Inflammatory macrophage treated with lipopolysaccharide for 1 hour (primary cell): ENCODE measurements around the gene SPC24.
"Not testable (repeated sequence)": the region's sequence is repeated elsewhere in the genome, so short reads cannot be mapped to it uniquely, and the experiment has no call there.

Experiments
- DNase-seq, 2 donors: peaks; one replicate each; pipeline ENCODE4 v3.0.0-alpha.2; 2020 to 2022

Gene SPC24

DNA sequence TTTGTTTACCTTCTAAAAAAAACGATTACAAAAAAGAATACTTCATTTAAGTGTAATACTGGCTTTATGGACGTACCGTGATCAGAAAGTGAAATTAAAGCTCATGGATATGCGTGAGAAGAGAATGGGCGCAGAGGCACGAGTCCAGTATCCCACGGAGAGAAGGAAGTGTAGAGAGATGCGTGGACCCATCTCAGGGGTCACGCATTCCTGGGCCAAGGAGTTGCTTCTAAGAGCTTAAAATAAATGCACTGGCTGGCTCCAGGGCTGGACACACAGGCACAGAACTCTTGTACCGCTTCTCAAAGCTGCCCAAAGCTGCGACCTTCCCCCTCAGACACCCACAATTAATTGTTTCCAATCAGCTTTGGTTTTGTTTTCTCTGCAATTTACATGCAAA, 8.7 kb upstream of the SPC24 start:
- no peak for DNase-seq

DNA sequence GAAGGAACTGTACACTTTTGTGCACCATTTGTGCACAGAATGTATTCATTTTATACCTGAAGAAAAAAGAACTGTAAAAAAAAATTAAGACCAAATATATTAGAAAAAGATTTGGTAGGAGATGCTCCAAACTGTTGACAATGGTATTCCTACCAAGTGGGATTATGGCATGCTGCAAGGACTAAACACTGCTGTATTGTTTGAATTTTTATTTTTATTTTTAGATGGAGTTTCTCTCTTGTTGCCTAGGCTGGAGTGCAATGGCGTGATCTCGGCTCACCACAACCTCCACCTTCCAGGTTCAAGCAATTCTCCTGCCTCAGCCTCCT, 4.8 kb upstream of the SPC24 start:
- not testable (repeated sequence) for DNase-seq

DNA sequence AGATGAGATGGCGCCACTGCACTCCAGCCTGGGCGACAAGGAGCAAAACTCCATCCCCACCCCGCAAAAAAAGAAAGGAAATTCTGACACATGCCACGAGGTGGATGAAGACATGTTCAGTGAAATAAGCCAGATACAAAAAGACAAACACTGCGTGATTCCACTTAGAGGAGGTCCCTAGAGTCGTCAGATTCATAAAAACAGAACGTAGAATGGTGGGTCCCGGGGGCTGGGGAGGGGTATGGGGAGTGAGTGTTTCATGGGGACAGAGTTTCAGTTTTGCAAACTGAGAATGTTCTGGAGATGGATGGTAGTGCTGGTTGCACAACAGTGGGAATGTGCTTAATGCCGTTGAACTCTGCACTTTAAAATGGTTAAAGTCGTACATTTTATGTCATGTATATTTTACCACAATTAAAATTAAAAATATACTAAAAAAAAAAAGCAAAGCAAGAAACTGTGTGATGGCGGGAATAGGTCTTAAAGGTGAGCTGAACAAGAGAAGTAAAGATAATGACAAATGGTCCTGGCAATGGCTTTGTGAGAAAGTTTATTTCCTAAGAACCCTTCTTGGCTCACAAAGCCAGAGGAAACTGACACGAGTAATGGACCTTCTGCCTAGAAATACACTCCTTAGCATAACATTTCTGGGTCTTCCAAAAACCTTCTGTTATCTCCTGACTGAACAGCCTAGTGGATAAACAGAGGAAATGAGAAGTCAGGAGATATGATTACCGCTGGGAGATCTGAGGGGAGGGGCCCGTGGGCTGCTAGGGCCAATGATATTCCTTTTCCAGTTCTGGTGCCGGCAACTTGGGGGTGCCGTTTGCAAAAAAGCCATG, 4.2 kb upstream of the SPC24 start:
- DNase-seq = no peak

DNA sequence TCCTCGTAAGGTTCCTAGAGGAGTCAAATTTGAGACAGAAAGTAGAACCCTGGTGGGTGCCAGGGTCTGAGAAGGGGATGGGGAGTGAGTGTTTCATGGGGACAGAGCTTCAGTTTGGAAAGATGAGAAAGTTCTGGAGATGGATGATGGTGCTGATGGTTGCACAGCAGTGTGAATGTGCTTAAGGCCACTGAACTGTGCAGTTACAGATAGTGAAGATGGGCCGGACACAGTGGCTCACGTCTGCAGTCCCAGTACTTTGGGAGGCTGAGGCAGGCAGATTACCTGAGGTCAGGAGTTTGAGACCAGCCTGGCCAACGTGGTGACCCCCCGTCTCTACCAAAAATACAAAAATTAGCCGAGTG, 917 bp downstream of the SPC24 start:
- no peak for DNase-seq

DNA sequence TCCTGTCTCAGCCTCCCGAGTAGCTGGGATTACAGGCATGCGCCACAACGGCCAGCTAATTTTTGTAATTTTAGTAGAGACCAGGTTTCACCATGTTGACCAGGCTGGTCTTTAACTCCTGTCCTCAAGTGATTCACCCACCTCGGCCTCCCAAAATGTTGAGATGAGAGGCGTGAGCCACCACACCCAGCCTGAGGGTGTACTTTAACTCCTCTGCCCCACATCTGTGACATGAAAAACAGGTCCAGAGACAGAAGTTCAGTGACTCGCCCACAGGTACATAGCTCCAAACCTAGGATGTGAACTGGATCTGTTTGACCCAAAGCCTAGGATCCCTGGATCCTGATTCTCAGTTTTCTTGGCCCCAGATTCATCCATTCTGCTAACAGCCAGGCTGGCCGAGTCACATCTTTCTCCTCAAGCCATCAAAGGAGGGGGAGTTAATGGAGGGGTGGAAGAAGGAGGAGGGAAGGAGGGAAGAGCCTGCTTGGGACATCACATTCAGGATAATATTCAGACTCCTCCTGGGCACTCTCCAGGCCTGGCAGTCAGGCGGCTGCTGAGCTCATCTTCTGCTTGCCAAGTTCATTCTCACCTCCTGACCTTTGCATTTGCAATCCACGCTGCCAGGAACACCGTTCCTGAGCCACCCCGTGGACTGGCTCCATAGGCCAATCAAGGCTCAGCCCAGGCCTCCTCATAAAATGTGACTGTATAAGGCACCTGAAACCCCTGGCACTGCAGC, 3.1 kb downstream of the SPC24 start:
- DNase-seq = no peak

DNA sequence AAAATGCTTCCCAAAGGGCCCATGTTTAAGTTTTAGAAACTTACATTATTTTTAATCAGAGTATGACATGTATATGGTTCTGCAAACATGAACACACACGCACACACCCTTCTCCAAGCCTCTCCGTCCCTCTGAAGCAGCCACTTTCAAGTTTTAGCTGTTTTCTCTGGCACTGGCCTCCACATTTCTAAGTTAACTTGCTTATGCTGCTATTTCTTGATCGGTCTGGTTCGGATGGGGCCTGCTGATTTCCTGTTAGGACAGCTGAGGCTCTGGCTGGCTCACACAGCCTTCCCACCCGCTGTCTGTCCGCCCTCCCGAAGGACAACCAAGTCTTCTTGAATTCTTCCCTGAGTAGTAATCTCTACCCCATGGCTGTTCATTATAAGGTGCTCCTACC, 4.4 kb downstream of the SPC24 start:
- no peak for DNase-seq

DNA sequence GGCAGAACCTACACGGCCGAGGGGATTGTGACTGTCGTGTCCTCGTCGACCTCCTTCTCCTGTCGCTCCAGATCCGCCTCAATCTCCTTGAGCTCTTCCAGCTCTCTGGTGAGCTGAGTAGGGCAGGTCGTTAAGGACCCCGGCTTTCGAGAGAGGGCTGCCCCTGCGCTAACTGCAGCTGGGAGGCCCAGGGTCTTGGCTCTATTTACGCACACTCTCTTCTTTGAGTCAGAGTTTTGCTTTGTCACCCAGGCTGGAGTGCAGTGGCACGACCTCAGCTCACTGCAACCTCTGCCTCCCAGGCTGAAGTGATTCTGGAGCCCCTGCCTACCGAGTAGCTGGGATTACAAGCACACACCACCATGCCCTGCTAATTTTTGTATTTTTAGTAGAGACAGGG, 7.6 kb downstream of the SPC24 start:
- no peak for DNase-seq

DNA sequence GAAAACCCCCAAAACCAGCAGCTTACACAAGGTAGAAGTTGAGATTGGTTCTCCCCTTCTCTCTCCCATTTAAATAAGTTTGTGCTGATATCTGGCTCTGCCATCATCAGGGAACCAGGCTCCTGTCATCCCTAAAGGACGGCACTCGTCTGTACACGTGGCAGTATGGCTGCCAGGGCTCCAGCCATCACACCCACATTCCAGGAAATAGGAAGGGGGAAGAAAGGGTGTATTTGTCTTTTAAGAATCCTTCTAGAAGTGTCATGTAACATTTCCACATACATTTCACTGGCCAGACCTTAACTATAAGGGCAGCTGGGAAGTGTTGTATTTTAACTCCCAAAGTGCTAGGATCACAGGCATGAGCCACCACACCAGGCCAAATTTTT, 10.1 kb downstream of the SPC24 start:
- no peak for DNase-seq

DNA sequence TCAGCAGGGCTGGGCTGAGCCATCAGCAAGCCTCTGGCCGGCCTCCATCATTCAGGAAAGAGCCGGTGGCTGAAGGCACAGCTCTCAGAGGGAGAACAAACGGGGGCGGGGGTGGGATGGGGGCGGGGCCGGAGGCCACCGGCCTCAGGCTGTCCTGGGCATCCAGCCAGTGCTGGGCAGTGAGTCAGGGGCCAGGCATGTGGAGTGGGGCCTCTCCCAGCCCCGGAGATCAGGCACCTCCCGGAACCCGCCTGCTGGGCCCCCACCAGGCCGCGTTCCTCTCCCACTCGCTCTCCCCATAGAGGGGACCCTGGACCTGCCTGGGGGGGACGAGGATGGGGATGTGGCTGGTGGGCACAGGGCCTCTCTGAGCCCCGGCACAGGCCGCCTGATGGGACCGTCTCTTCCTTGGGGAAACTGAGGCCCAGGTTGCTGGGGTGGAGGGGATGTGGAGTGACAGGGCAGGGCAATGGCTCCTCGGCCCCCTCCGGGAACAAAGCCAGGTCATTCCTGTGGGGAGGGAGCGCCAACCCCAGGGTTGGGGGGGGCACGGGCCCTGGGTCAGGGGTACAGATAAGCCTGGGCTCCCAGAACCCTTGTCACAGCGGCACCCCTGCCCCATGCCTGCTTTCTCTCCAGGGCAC, 12.9 kb downstream of the SPC24 start:
- peak in 1 of 2 donors; percentile 34 for DNase-seq

DNA sequence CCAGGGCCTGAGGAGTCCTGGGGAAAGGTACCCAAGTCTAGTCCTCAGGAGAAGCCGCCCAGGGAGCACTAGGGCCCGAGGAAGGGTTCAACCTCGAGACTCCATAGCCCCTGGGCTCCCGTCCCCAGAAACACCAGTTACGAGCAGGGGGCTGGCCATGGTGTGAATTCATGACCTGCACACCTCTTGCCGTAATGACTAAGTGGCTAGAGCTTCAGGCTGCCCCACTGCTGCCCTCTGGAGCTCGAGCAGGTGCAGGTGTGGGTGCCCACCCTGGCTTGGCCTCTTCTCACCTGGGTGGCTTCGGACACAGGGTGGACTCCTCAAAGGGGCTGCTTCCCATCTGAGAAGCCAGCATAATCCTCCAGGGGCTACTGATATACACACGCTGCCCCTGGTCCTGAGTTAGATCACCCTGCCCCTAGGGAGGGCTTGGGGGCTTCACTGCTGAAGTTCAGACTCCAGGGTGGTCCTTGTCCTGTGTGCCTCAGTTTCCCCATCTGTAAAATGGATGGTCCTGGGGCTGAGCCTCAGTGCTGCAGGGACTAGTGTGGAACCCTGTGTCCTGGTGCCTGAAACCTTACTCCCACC, 13.6 kb downstream of the SPC24 start:
- DNase-seq = no peak

DNA sequence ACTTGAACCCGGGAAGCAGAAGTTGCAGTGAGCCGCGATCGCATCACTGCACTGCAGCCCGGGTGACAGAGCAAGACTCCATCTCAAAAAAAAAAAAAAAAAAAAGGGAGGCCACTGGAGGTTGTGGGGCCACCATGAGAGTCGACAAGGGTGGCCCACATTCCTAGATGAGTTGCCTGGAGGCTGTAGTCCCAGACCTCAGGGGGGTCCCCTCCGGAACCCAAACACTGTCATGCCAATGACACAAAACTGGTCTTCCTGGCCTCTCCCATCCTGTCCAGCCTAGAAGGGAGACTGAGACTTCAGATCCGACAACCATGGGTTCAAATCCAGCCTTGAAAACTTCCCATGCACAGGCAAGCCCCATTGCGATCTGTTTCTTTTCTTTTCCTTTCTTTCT, 14.7 kb downstream of the SPC24 start:
- DNase-seq = no peak

DNA sequence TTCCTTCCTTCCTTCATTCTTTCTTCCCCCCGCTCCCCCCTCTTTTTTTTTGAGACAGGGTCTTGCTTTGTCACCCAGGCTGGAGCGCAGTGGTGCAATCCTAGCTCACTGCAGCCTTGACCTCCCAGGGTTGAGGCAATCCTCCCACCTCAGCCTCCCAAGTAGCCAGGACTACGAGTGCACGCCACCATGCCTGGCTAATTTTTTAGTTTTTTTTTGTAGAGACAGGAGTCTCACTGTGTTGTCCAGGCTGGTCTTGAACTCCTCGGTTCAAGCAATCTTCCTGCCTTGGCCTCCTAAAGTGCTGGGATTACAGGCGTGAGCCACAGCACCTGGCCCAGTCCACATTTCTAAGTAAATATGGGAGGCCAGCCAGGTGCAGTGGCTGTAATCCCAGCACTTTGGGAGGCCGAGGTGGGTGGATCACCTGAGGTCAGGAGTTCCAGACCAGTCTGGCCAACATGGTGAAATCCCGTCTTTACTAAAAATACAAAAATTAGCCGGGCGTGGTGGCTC, 15.5 kb downstream of the SPC24 start:
- DNase-seq = not testable (repeated sequence)

DNA sequence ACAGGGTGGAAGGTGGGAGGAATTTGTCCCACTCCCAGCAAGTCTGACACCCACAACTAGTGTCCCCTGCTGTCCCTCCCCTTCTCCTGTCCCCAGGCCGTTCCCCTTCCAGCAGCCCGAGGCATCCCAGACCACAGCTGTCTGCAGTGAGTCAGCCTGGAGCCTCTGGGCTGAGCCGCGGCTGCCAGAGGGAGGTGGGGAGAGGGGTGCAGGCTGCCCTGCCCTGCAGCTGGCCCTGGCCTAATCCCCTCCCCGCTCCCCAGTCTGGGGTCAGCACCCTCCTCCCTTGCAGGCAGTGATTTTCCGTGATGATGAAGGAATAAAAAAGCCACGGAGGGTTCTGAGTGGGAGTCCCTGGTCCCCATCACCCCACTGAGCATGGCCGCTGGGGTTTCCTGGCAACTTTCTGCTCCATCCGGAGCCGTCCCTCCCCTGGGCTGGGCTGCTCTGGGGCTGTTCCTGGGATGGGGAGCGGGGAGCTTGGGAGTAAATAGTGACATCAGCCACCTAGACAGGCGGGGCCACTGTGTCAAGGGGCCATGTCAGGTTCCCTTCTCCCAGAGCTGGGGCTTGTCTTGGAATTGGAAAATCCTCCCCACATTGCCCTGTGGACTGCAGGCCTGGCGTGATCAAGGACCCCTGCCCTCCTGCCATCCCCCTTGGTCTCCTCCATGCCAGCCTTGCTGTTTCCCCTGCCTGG, 16.8 kb downstream of the SPC24 start:
- DNase-seq = peak; percentile 27 to 54

DNA sequence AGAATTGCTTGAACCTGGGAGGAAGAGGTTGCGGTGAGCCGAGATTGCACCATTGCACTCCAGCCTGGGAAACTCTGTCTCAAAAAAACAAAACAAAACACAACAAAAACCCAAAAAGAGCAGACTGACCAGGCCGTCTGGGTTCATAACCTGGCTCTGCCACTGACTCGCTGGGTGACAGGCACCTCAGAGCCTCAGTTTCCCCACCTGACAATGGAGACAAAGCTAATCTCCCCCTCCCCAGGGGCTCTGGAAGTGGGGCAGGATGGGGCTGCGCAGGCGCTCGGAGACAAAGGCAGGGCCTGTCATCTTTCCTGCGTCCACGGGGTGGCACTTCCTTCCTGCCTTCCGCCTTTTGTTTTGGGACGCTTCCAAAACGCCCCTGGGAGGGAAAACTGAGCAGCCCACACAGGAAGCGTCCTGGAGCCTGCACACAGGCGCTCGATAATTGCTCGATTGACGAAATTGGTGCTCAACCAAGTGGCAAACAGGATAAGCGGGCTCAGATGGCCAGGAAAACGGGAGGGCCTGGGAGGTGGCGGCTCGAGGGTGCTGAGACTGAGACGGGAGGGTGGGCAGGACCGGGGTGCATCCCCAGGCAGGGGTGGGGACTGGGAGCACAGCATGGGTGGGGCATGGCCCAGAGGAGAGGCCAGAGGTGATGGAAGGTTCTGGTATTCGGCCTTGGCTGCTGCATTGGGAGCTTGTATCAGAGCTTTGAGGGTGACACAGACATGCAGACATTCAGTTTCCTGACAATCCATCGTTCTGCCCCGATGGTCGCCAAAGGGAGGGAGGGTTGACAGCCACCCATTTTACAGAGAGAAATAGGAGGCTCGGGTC, 17.8 kb downstream of the SPC24 start:
- DNase-seq = peak; percentile 43 to 55

DNA sequence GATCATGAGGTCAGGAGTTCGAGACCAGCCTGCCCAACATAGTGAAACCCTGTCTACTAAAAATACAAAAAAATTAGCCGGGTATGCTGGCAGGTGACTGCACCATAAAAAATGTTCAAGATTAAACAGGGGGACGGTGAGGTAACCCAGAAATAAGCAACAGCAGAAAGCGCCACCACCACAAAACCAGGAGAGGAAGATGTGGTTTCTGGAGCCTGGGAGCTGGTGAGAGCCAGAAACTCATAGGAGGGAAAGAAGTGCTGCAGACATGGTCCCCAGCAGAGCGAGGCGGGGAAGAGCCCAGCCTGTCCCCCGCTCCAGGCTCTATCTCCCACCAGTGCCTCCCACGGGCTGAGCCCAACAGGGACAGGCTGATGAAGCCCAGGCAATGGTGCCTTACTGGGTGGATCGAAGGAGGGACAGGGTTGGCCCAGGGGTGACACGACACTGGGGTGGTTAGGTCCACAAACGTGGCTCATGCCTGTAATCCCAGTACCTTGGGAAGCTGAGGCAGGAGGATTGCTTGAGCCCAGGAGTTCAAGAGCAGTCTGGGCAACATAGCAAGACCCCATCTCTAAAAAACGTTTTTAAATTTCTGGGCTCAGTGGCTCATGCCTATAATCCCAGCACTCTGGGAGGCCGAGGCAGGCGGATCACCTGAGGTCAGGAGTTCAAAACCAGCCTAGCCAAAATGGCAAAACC, 19.0 kb downstream of the SPC24 start:
- DNase-seq = no peak

DNA sequence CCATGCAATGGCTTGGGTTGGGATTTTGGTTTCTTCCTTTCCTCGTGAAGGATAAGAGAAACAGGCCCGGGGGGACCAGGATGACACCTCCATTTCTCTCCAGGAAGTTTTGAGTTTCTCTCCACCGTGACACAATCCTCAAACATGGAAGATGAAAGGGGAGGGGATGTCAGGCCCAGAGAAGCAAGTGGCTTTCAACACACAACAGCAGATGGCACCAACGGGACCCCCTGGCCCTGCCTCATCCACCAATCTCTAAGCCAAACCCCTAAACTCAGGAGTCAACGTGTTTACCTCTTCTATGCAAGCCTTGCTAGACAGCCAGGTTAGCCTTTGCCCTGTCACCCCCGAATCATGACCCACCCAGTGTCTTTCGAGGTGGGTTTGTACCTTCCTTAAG, 24.1 kb downstream of the SPC24 start:
- DNase-seq = no peak

DNA sequence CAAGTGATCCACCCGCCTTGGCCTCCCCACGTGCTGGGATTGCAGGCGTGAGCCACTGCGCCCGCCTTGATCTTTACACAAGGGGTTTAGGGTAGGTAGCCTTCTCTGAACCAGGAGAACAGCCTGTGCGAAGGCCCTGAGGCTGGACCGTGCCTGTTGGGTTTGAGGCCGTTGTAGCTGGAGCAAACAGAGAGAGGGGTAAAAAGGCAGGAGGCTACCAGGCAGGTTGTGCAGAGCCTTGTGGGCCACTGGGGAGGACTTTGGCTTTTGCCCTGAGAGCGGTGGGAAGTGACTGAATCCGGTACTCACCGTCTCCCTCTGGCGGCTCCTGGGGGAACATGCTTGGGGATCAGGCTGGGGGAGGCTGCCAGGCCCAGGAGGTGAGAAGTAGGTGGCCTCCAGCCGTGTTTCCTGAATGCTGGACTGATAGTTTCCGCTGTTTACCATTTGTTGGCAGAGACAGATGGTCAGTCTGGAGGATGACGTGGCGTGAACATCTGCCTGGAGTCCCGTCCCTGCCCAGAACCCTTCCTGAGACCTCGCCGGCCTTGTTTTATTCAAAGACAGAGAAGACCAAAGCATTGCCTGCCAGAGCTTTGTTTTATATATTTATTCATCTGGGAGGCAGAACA, 24.6 kb downstream of the SPC24 start:
- DNase-seq = peak; percentile 46 to 76

DNA sequence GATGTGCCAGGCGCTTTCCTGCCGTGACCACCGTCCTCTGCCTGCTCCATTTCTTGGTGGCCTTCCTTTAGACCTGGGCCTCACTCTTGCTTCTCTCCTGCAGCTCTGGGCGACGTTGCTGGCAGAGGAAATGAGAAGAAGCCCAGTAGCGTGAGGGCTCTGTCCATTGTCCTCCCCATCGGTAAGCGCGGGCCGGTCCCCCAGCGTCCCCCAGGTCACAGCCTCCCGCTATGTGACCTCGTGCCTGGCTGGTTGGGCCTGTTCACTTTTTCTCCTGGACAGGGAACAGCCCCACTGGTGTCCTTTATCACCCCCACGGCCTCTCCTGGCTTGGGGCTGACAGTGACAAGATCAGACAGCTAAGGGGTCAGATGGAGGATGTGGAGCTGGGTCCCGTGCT, 27.7 kb downstream of the SPC24 start:
- no peak for DNase-seq

DNA sequence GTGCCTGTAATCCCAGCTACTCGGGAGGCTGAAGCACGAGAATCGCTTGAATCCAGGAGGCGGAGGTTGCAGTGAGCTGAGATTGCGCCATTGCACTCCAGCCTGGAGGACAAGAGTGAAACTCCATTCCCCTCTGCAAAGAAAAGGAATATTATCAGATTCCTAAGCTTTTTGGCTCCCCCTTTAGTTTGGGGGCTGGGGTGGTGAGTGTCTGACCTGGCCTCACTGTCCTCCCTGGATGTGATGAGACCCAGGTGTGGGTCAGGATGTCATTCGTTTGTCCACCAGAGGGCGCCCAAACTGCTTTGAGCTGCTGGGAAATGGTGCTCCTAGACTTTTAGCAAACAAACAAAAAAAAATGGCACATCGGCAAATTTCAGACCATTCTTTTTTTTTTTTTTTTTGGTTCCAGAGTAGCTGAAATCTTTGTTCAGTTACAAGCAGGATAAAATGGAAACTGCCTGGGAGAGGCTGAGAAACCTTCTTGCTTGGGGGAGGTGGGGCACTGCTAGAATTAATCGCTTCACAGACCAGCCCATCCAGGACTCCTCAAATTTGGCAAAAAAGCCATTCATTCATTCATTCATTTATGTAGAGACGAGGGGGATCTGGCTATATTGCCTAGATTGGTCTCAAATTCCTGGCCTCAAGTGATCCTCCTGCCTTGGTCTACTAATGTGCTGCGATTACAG, 29.4 kb downstream of the SPC24 start:
- DNase-seq = peak; percentile 29 to 79

DNA sequence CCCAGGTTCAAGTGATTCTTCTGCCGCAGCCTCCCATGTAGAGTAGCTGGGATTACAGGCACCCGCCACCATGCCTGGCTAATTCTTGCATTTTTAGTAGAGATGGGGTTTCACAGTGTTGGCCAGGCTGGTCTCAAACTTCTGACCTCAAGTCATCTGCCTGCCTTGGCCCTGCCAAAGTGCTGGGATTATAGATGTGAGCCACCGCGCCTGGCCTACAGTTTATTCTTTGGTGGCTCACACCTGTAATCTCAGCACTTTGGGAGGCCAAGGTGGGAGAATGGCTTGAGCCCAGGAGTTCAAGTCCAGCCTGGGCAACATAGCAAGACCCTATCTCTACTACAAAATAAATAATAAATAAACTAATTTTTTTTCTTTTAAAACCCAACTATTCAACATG, 31.4 kb downstream of the SPC24 start:
- DNase-seq = not testable (repeated sequence)
